ENCODE data around the gene PUS3. TPM values are rescaled to one million over a fixed set of nuclear protein-coding genes. Genes with fewer than 3 reads are reported as not detected.

The PUS3 gene
- polyA plus RNA-seq, 1 donor from 2014 or later, result 15.5 TPM

DNA sequence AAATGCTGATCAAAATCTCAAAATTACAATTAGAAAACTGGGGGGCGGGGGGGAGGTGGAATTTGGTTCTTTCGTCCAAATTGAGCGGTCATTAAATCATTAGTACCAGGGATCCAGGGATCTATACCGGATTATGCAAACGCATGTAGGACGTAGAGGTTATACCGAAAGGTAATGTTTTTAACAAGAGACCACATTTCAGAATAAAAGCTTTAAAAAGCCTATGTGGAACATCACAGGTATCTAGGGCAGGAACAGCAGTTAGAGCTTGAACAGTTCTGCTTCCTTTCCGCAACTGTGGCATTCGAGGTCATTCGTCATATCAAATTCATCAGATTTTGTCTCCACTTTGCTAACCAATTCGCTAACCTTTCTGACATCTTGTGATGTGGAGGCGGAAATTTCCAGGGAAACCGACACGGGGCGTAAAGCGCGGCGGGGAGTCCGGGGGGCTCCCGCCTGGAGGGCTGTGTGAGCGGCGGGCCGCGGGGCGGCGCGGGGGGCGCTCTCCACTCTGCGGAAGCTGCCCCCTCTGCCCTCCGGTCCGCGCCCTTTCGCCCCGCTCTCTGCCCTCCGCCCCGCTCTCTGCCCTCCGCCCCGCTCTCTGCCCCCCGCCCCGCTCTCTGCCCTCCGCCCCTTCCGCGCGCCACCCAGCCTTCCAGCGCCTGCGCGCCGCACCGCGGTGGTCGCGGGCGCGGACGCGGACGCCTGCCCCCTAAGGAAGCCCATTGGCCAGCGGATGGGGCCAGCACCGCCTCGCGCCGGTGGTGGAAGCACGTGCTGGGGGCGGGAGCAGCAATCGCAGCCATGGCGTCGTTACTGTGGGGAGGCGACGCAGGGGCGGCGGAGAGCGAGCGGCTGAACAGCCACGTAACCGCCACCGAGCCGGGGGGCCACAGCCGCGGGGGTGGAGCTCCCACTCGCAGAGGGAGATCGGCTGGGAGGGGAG lies 979 bp upstream of the PUS3 start, which contains the start of gene DDX25:
Gene DDX25 (plus strand): TSS at position 798 of the 949 bp plus-strand sequence. CDS start 10 bp downstream, at position 808.
- H2AFZ ChIP-seq (ENCODE audit: low read depth, low read length), result peak within 1 kb of the TSS; percentile 51
- no peaks in the 10 kb centered on the region for H3K9me2 ChIP-seq (ENCODE audit: insufficient read depth, low read length)
- peak within 1 kb of the TSS; percentile 73 for H3K9ac ChIP-seq (ENCODE audit: low read length)
- no peaks in the 10 kb centered on the region for H3K9me3 ChIP-seq (ENCODE audit: low read length)
- H3F3A ChIP-seq (ENCODE audit: insufficient read depth, low read length, poor library complexity, severe bottlenecking), result no peaks in the 10 kb centered on the region
- H3K79me2 ChIP-seq (replicated peaks; ENCODE audit: insufficient read depth, low read length), result peaks cover 7% of the 10 kb centered on the region
- H3K27me3 ChIP-seq (ENCODE audit: insufficient read depth, low read depth, low read length), result no peaks in the 10 kb centered on the region
- H3K4me2 ChIP-seq (ENCODE audit: low read length), result peak within 1 kb of the TSS; percentile 91
- H4K20me1 ChIP-seq (ENCODE audit: insufficient read depth), result no peaks in the 10 kb centered on the region
- H3K27ac ChIP-seq (ENCODE audit: low read length), result peak within 1 kb of the TSS; percentile 84
- no peaks in the 10 kb centered on the region for H3K36me3 ChIP-seq (ENCODE audit: insufficient read depth, low read length)
- peak; percentile 80 for TF ChIP-seq POLR2AphosphoS5 (IDR thresholded peaks at IDR 0.05)
- TF ChIP-seq, protein P1, sequence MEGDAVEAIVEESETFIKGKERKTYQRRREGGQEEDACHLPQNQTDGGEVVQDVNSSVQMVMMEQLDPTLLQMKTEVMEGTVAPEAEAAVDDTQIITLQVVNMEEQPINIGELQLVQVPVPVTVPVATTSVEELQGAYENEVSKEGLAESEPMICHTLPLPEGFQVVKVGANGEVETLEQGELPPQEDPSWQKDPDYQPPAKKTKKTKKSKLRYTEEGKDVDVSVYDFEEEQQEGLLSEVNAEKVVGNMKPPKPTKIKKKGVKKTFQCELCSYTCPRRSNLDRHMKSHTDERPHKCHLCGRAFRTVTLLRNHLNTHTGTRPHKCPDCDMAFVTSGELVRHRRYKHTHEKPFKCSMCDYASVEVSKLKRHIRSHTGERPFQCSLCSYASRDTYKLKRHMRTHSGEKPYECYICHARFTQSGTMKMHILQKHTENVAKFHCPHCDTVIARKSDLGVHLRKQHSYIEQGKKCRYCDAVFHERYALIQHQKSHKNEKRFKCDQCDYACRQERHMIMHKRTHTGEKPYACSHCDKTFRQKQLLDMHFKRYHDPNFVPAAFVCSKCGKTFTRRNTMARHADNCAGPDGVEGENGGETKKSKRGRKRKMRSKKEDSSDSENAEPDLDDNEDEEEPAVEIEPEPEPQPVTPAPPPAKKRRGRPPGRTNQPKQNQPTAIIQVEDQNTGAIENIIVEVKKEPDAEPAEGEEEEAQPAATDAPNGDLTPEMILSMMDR (IDR thresholded peaks at IDR 0.05; ENCODE audit: poor library complexity, severe bottlenecking), result no peak
- TF ChIP-seq MXI1 (conservative IDR thresholded peaks at IDR 0.05; ENCODE audit: poor library complexity, severe bottlenecking), result peak; percentile 64
- peak; percentile 58 for TF ChIP-seq TAF1 (IDR thresholded peaks at IDR 0.05; ENCODE audit: low read depth)
- TF ChIP-seq, protein P2, sequence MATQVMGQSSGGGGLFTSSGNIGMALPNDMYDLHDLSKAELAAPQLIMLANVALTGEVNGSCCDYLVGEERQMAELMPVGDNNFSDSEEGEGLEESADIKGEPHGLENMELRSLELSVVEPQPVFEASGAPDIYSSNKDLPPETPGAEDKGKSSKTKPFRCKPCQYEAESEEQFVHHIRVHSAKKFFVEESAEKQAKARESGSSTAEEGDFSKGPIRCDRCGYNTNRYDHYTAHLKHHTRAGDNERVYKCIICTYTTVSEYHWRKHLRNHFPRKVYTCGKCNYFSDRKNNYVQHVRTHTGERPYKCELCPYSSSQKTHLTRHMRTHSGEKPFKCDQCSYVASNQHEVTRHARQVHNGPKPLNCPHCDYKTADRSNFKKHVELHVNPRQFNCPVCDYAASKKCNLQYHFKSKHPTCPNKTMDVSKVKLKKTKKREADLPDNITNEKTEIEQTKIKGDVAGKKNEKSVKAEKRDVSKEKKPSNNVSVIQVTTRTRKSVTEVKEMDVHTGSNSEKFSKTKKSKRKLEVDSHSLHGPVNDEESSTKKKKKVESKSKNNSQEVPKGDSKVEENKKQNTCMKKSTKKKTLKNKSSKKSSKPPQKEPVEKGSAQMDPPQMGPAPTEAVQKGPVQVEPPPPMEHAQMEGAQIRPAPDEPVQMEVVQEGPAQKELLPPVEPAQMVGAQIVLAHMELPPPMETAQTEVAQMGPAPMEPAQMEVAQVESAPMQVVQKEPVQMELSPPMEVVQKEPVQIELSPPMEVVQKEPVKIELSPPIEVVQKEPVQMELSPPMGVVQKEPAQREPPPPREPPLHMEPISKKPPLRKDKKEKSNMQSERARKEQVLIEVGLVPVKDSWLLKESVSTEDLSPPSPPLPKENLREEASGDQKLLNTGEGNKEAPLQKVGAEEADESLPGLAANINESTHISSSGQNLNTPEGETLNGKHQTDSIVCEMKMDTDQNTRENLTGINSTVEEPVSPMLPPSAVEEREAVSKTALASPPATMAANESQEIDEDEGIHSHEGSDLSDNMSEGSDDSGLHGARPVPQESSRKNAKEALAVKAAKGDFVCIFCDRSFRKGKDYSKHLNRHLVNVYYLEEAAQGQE (IDR thresholded peaks at IDR 0.05; ENCODE audit: borderline replicate concordance), result peak; percentile 61
- TF ChIP-seq EZH2 (IDR thresholded peaks at IDR 0.05; ENCODE audit: borderline replicate concordance, insufficient read depth, low read length, poor library complexity, severe bottlenecking), result no peak
- TF ChIP-seq EP300 (conservative IDR thresholded peaks at IDR 0.05; ENCODE audit: poor library complexity, severe bottlenecking), result no peak
- TF ChIP-seq RAD21 (conservative IDR thresholded peaks at IDR 0.05), result no peak
- TF ChIP-seq SMC3 (conservative IDR thresholded peaks at IDR 0.05; ENCODE audit: poor library complexity), result no peak
- peak within 1 kb of the TSS; percentile 76 for H3K4me3 ChIP-seq (ENCODE audit: low read length)

DNA sequence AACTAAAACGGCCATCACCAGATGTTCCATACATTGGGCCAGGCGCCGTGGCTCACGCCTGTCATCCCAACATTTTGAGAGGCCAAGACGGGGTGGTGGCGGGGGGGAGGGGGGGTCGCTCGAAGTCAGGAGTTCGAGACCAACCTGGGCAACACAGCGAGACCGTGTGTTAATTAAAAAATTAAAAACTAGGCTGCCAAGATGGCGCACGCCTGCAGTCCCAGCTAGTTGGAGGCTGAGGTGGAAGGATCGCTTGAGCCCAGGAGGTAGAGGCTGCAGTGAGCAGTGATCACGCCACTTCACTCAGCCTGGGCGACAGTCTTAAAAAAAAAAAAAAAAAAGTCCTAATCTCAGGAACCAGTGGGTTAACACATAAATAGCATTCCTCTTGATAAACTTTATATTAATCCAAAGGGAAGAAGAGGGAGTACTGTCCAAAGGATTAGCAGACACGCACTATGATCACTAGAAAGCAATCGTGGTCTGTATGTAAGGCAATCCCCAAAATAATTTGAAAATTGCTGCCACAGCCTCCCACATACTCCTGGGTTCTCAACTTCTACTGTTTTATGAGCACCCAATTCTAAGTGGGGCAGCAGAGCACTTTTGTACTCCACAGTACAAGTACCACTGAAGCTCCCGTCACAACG lies 604 bp downstream of the PUS3 start:
- Histone ChIP-seq H3K36me3 (ENCODE audit: insufficient read depth, low read length) (no peaks in the 10 kb centered on the region), H4K20me1 (ENCODE audit: insufficient read depth) (no peaks in the 10 kb centered on the region), H3K9me3 (ENCODE audit: low read length) (no peaks in the 10 kb centered on the region), H2AFZ (ENCODE audit: low read depth, low read length) (peak overlapping the region; percentile 59), H3K79me2 (replicated peaks; ENCODE audit: insufficient read depth, low read length) (peaks cover 7% of the 10 kb centered on the region), H3F3A (ENCODE audit: insufficient read depth, low read length, poor library complexity, severe bottlenecking) (no peaks in the 10 kb centered on the region), H3K4me3 (ENCODE audit: low read length) (peak overlapping the region; percentile 76), H3K9ac (ENCODE audit: low read length) (peak overlapping the region; percentile 73), H3K27ac (ENCODE audit: low read length) (peak overlapping the region; percentile 84), H3K27me3 (ENCODE audit: insufficient read depth, low read depth, low read length) (no peaks in the 10 kb centered on the region), H3K4me2 (ENCODE audit: low read length) (peak overlapping the region; percentile 89), H3K9me2 (ENCODE audit: insufficient read depth, low read length) (no peaks in the 10 kb centered on the region)
- TF ChIP-seq, protein P2 (IDR thresholded peaks at IDR 0.05; ENCODE audit: borderline replicate concordance), result no peak
- TF ChIP-seq EZH2 (IDR thresholded peaks at IDR 0.05; ENCODE audit: borderline replicate concordance, insufficient read depth, low read length, poor library complexity, severe bottlenecking), result no peak
- TF ChIP-seq POLR2AphosphoS5 (IDR thresholded peaks at IDR 0.05), result no peak
- no peak for TF ChIP-seq RAD21 (conservative IDR thresholded peaks at IDR 0.05)
- TF ChIP-seq TAF1 (IDR thresholded peaks at IDR 0.05; ENCODE audit: low read depth), result no peak
- no peak for TF ChIP-seq EP300 (conservative IDR thresholded peaks at IDR 0.05; ENCODE audit: poor library complexity, severe bottlenecking)
- TF ChIP-seq MXI1 (conservative IDR thresholded peaks at IDR 0.05; ENCODE audit: poor library complexity, severe bottlenecking), result no peak
- TF ChIP-seq, protein P1 (IDR thresholded peaks at IDR 0.05; ENCODE audit: poor library complexity, severe bottlenecking), result no peak
- no peak for TF ChIP-seq SMC3 (conservative IDR thresholded peaks at IDR 0.05; ENCODE audit: poor library complexity)

All from neural cell (in vitro differentiated cells).